Liver (tissue), 9 donors: Measurements from ENCODE around the gene MFNG. TPM values are rescaled to one million over a fixed set of nuclear protein-coding genes. Genes with fewer than 3 reads are reported as not detected.

Source experiments
- DNase-seq: peaks from one replicate; pipeline ENCODE4 v3.0.0-alpha.2; 2017; ENCODE audit warnings: low spot score
- H3K27ac ChIP-seq, 2 donors: one replicate each; pipeline ENCODE4 v1.7.0; 2013; ENCODE audit warnings: inconsistent platforms in 2 of 2, low read length in 2 of 2, control low read depth in 1 of 2, low read depth in 1 of 2, mild to moderate bottlenecking in 1 of 2
- H3K27me3 ChIP-seq, 4 donors: one replicate each; pipeline versions ENCODE4 v1.6.1 to v1.7.0; 2013; ENCODE audit warnings: low read length in 3 of 4, inconsistent platforms in 1 of 4, mild to moderate bottlenecking in 1 of 4, moderate library complexity in 1 of 4; ENCODE audit not compliant: control insufficient read depth in 4 of 4, insufficient read depth in 4 of 4
- H3K36me3 ChIP-seq, 4 donors: one replicate each; pipeline versions ENCODE4 v1.6.1 to v1.7.0; 2013; ENCODE audit warnings: low read length in 3 of 4, mild to moderate bottlenecking in 3 of 4, low read depth in 1 of 4, moderate library complexity in 1 of 4; ENCODE audit not compliant: control insufficient read depth in 4 of 4, insufficient read depth in 3 of 4
- H3K4me1 ChIP-seq, 4 donors: one replicate each; pipeline versions ENCODE4 v1.6.1 to v1.7.0; 2013; ENCODE audit warnings: low read length in 3 of 4, mild to moderate bottlenecking in 3 of 4, moderate library complexity in 1 of 4; ENCODE audit not compliant: control insufficient read depth in 4 of 4, insufficient read depth in 4 of 4
- H3K4me3 ChIP-seq, 3 donors: one replicate each; pipeline versions ENCODE4 v1.6.1 to v1.7.0; 2013; ENCODE audit warnings: low read length in 3 of 3, control low read depth in 1 of 3, low read depth in 1 of 3, mild to moderate bottlenecking in 1 of 3
- H3K9ac ChIP-seq, 2 donors: one replicate each; pipeline ENCODE4 v1.7.0; 2013; ENCODE audit warnings: low read length in 2 of 2, mild to moderate bottlenecking in 2 of 2, moderate library complexity in 2 of 2, control low read depth in 1 of 2, low read depth in 1 of 2
- H3K9me3 ChIP-seq, 4 donors: one replicate each; pipeline versions ENCODE4 v1.6.1 to v1.7.0; 2013; ENCODE audit warnings: low read length in 3 of 4; ENCODE audit not compliant: control insufficient read depth in 4 of 4
- ATF3 ChIP-seq: IDR thresholded peaks from 2 replicates; pipeline ENCODE4 v1.6.1; 2016; ENCODE audit warnings: antibody characterized with exemption
- CTCF ChIP-seq: fragments of 150-350 bp; IDR thresholded peaks from 2 replicates; pipeline ENCODE4 v1.5.1; 2017; ENCODE audit warnings: improper control_type of control experiment, low read depth, low read length; ENCODE audit not compliant: missing input control
- EGR1 ChIP-seq, 2 donors: IDR thresholded peaks; 2 replicates each; pipeline ENCODE4 v1.6.1; 2016 to 2018; ENCODE audit warnings: antibody characterized with exemption in 2 of 2, low read depth in 2 of 2
- FOXA1 ChIP-seq: IDR thresholded peaks from 2 replicates; pipeline ENCODE4 v1.6.1; 2016; ENCODE audit warnings: antibody characterized with exemption
- FOXA2 ChIP-seq: IDR thresholded peaks from 2 replicates; pipeline ENCODE4 v1.6.1; 2016; ENCODE audit warnings: antibody characterized with exemption
- GABPA ChIP-seq, 2 donors: IDR thresholded peaks in 1 of 2; conservative IDR thresholded peaks in 1 of 2; 2 replicates each; pipeline ENCODE4 v1.6.1; 2016; ENCODE audit warnings: antibody characterized with exemption in 2 of 2, mild to moderate bottlenecking in 1 of 2, moderate library complexity in 1 of 2
- HNF4A ChIP-seq, 2 donors: conservative IDR thresholded peaks; 2 replicates each; pipeline ENCODE4 v1.6.1; 2016; ENCODE audit warnings: antibody characterized with exemption in 2 of 2, mild to moderate bottlenecking in 2 of 2
- HNF4G ChIP-seq: IDR thresholded peaks from 2 replicates; pipeline ENCODE4 v1.6.1; 2016; ENCODE audit warnings: antibody characterized with exemption
- JUND ChIP-seq, 2 donors: IDR thresholded peaks; 2 replicates each; pipeline ENCODE4 v1.6.1; 2016; ENCODE audit warnings: antibody characterized with exemption in 2 of 2
- MAX ChIP-seq: IDR thresholded peaks from 2 replicates; pipeline ENCODE4 v1.6.1; 2016; ENCODE audit warnings: antibody characterized with exemption
- NR2F2 ChIP-seq: IDR thresholded peaks from 2 replicates; pipeline ENCODE4 v1.6.1; 2016; ENCODE audit warnings: antibody characterized with exemption
- RAD21 ChIP-seq, 2 donors: IDR thresholded peaks; 2 replicates each; pipeline ENCODE4 v1.6.1; 2016; ENCODE audit warnings: antibody characterized with exemption in 2 of 2, mild to moderate bottlenecking in 2 of 2
- REST ChIP-seq: IDR thresholded peaks from 2 replicates; pipeline ENCODE4 v1.6.1; 2016; ENCODE audit warnings: antibody characterized with exemption, mild to moderate bottlenecking
- RXRA ChIP-seq, 2 donors: IDR thresholded peaks; 2 replicates each; pipeline ENCODE4 v1.6.1; 2017 to 2018; ENCODE audit warnings: antibody characterized with exemption in 2 of 2, mild to moderate bottlenecking in 1 of 2
- SP1 ChIP-seq: IDR thresholded peaks from 2 replicates; pipeline ENCODE4 v1.6.1; 2018; ENCODE audit warnings: antibody characterized with exemption, mild to moderate bottlenecking
- TAF1 ChIP-seq: conservative IDR thresholded peaks from 2 replicates; pipeline ENCODE4 v1.6.1; 2016; ENCODE audit warnings: antibody characterized with exemption, mild to moderate bottlenecking
- YY1 ChIP-seq: IDR thresholded peaks from 2 replicates; pipeline ENCODE4 v1.6.1; 2016; ENCODE audit warnings: antibody characterized with exemption, mild to moderate bottlenecking
- ZBTB33 ChIP-seq: IDR thresholded peaks from 2 replicates; pipeline ENCODE4 v1.6.1; 2016; ENCODE audit warnings: antibody characterized with exemption
- WGBS: extraction: QIAGEN DNeasy Blood & Tissue Kit; methylation state at CpG from one replicate; pipeline ENCODE4 v1.1.7; 2013; 5-methylcytosine and 5-hydroxymethylcytosine counted together
- polyA plus RNA-seq, 2 donors: library from polyadenylated mRNA; stranded (reverse) in 1 of 2; unstranded in 1 of 2; fragments of 200-250 nt in 1 of 2; fragments of >200 nt in 1 of 2; fragmentation: Nextera tagmentation in 1 of 2; extraction: Ambion mirVana in 1 of 2; gene quantifications; one replicate each; pipeline versions ENCODE4 v1.2.1 to v1.2.3, GENCODE V29; 2013 to 2015
- total RNA-seq, 2 donors: library from RNA; depleted of rRNA; stranded (reverse); fragments of >200 nt; gene quantifications; one replicate each; pipeline ENCODE4 v1.2.3, GENCODE V29; 2014
- donor health status: healthy.
- donor health status: healthy.
- donor health status: healthy.
- donor health status: healthy.
- donor health status: healthy.

The MFNG gene
- total and polyA plus RNA-seq, 4 donors = 5.0 to 10.7 (median 7.4) TPM

- H3K27me3 ChIP-seq = no peaks in the 10 kb centered on the region
- no peak overlapping the region for H3K27ac ChIP-seq
- no peak for TF ChIP-seq FOXA1
- TF ChIP-seq HNF4A (conservative IDR thresholded peaks at IDR 0.05) = no peak
- TF ChIP-seq GABPA (IDR thresholded peaks at IDR 0.05 in 1 of 2, conservative IDR thresholded peaks at IDR 0.05 in 1 of 2) = no peak
- TF ChIP-seq MAX = no peak
- TF ChIP-seq CTCF = no peak
- no peak for TF ChIP-seq EGR1 (IDR thresholded peaks at IDR 0.05; ENCODE audit: low read depth in 2 of 2)
- no peak for TF ChIP-seq NR2F2
- no peak for TF ChIP-seq YY1
- TF ChIP-seq RXRA (IDR thresholded peaks at IDR 0.05) = no peak
- no peak for TF ChIP-seq JUND (IDR thresholded peaks at IDR 0.05)
- TF ChIP-seq ATF3 = no peak
- no peak for TF ChIP-seq REST
- TF ChIP-seq RAD21 (IDR thresholded peaks at IDR 0.05) = no peak
- TF ChIP-seq ZBTB33 = no peak
- no peak for TF ChIP-seq HNF4G
- no peak for TF ChIP-seq TAF1
- TF ChIP-seq FOXA2 = no peak
- TF ChIP-seq SP1 = no peak
- H3K9ac ChIP-seq = no peak overlapping the region
- no peaks in the 10 kb centered on the region for H3K9me3 ChIP-seq
- 62% methylated on average over 4 of the region's 4 CpGs for WGBS
- peaks cover 0 to 2% (median 0%) of the 10 kb centered on the region in 4 donors for H3K4me1 ChIP-seq
- H3K4me3 ChIP-seq = no peak overlapping the region
- DNase-seq = no peak
- H3K36me3 ChIP-seq = no peaks in the 10 kb centered on the region
These were observed 22.0 kb downstream of the MFNG start for GRCh38 chr22:37464181-37464580.
